H9 (cell line): ENCODE data around the gene SH3GL1. TPM values are rescaled to one million over a fixed set of nuclear protein-coding genes. Genes with fewer than 3 reads are reported as not detected.
A peak's percentile ranks its signal among the peaks of the same experiment; 100 is the strongest.

Source experiments
- DNase-seq: peaks from one replicate; pipeline ENCODE4 v3.0.0-alpha.2; 2017
- H2AFZ ChIP-seq: one replicate; pipeline ENCODE4 v1.6.1; 2013; ENCODE audit warnings: mild to moderate bottlenecking, low read length, control low read depth, moderate library complexity
- H2AK5ac ChIP-seq: 2 replicates; pipeline ENCODE4 v1.6.1; 2013; ENCODE audit warnings: low read length, control low read depth, mixed read lengths; ENCODE audit not compliant: insufficient read length
- H2BK120ac ChIP-seq: one replicate; pipeline ENCODE4 v1.6.1; 2013; ENCODE audit warnings: low read depth, mild to moderate bottlenecking, low read length, control low read depth, inconsistent platforms; ENCODE audit not compliant: poor library complexity, severe bottlenecking
- H2BK12ac ChIP-seq: 2 replicates; pipeline ENCODE4 v1.6.1; 2013; ENCODE audit warnings: low read length, control low read depth, mixed read lengths, low read depth; ENCODE audit not compliant: insufficient read length
- H2BK15ac ChIP-seq: 2 replicates; pipeline ENCODE4 v1.6.1; 2013; ENCODE audit warnings: low read depth, low read length, control low read depth
- H2BK20ac ChIP-seq: one replicate; pipeline ENCODE4 v1.6.1; 2013; ENCODE audit warnings: low read depth, mild to moderate bottlenecking, low read length, control low read depth, inconsistent platforms; ENCODE audit not compliant: poor library complexity, severe bottlenecking
- H2BK5ac ChIP-seq: 2 replicates; pipeline ENCODE4 v1.6.1; 2013; ENCODE audit warnings: low read length, control low read depth, mixed read lengths; ENCODE audit not compliant: insufficient read length
- H3K14ac ChIP-seq: 2 replicates; pipeline ENCODE4 v1.6.1; 2013; ENCODE audit warnings: low read length, control low read depth; ENCODE audit not compliant: insufficient read depth
- H3K18ac ChIP-seq: 2 replicates; pipeline ENCODE4 v1.6.1; 2013; ENCODE audit warnings: low read depth, mild to moderate bottlenecking, mixed read lengths, low read length, control low read depth; ENCODE audit not compliant: insufficient read length
- H3K23ac ChIP-seq: 2 replicates; pipeline ENCODE4 v1.6.1; 2013; ENCODE audit warnings: low read length, control low read depth, mixed read lengths, low read depth; ENCODE audit not compliant: insufficient read length
- H3K23me2 ChIP-seq: 2 replicates; pipeline ENCODE4 v1.6.1; 2013; ENCODE audit warnings: low read depth, mild to moderate bottlenecking, mixed read lengths, low read length, control low read depth; ENCODE audit not compliant: insufficient read length, poor library complexity, severe bottlenecking
- H3K27ac ChIP-seq: 2 replicates; pipeline ENCODE4 v1.5.1; 2013; ENCODE audit warnings: low read length, control low read depth, mixed read lengths, low read depth; ENCODE audit not compliant: insufficient read length
- H3K27me3 ChIP-seq: 2 replicates; pipeline ENCODE4 v1.6.1; 2013; ENCODE audit warnings: low read length, control low read depth, inconsistent platforms; ENCODE audit not compliant: insufficient read depth
- H3K4ac ChIP-seq: 2 replicates; pipeline ENCODE4 v1.6.1; 2013; ENCODE audit warnings: low read depth, mild to moderate bottlenecking, control low read depth, inconsistent platforms, low read length, moderate library complexity
- H3K4me1 ChIP-seq: 2 replicates; pipeline ENCODE4 v1.6.1; 2013; ENCODE audit warnings: low read length, control low read depth, inconsistent platforms; ENCODE audit not compliant: insufficient read depth
- H3K4me2 ChIP-seq: 2 replicates; pipeline ENCODE4 v1.6.1; 2013; ENCODE audit warnings: low read length, control low read depth, mixed read lengths; ENCODE audit not compliant: insufficient read length, insufficient read depth
- H3K56ac ChIP-seq: 2 replicates; pipeline ENCODE4 v1.6.1; 2013; ENCODE audit warnings: low read depth, mild to moderate bottlenecking, mixed read lengths, low read length, control low read depth; ENCODE audit not compliant: insufficient read length
- H3K79me1 ChIP-seq: 2 replicates; pipeline ENCODE4 v1.6.1; 2013; ENCODE audit warnings: low read depth, mild to moderate bottlenecking, moderate library complexity, low read length, control low read depth, inconsistent platforms; ENCODE audit not compliant: insufficient read depth, poor library complexity, severe bottlenecking
- H3K79me2 ChIP-seq: 2 replicates; pipeline ENCODE4 v1.6.1; 2013; ENCODE audit warnings: low read length, control low read depth, inconsistent platforms; ENCODE audit not compliant: insufficient read depth
- H3K9ac ChIP-seq: 2 replicates; pipeline ENCODE4 v1.6.1; 2013; ENCODE audit warnings: low read length, control low read depth, mixed read lengths; ENCODE audit not compliant: insufficient read length; ENCODE audit errors: extremely low read depth
- H3K9me3 ChIP-seq: one replicate; pipeline ENCODE4 v1.6.1; 2013; ENCODE audit warnings: low read depth, low read length, inconsistent platforms; ENCODE audit not compliant: control insufficient read depth
- H3T11ph ChIP-seq: one replicate; pipeline ENCODE4 v1.6.1; 2013; ENCODE audit warnings: mild to moderate bottlenecking, low read length, control low read depth, inconsistent platforms
- H4K20me1 ChIP-seq: one replicate; pipeline ENCODE4 v1.6.1; 2013; ENCODE audit not compliant: control insufficient read depth, insufficient read length, insufficient read depth
- H4K5ac ChIP-seq: 2 replicates; pipeline ENCODE4 v1.6.1; 2013; ENCODE audit warnings: low read depth, mild to moderate bottlenecking, mixed read lengths, low read length, control low read depth; ENCODE audit not compliant: insufficient read length
- H4K8ac ChIP-seq: replicated peaks from 2 replicates; pipeline ENCODE4 v1.6.1; 2013; ENCODE audit warnings: low read length, control low read depth, mixed read lengths, low read depth; ENCODE audit not compliant: insufficient read length
- H4K91ac ChIP-seq: 2 replicates; pipeline ENCODE4 v1.6.1; 2013; ENCODE audit warnings: low read depth, mild to moderate bottlenecking, moderate library complexity, mixed read lengths, low read length, control low read depth; ENCODE audit not compliant: insufficient read length
- H3K27ac Mint-ChIP-seq, 3 experiments: 2 replicates in 2 of 3; 3 replicates in 1 of 3; pipeline ENCODE4 v1.8.0; 2020 to 2021; ENCODE audit warnings: mixed read lengths in 3 of 3, mild to moderate bottlenecking in 1 of 3, moderate library complexity in 1 of 3
- H3K27me3 Mint-ChIP-seq: 2 replicates; pipeline ENCODE4 v1.8.0; 2021; ENCODE audit warnings: low read depth, mild to moderate bottlenecking, moderate library complexity, mixed read lengths
- H3K36me3 Mint-ChIP-seq, 3 experiments: 2 replicates in 2 of 3; 3 replicates in 1 of 3; pipeline ENCODE4 v1.8.0; 2020 to 2021; ENCODE audit warnings: low read depth in 3 of 3, mixed read lengths in 3 of 3; ENCODE audit not compliant: insufficient read depth in 1 of 3
- H3K4me1 Mint-ChIP-seq, 2 experiments: 2 replicates each; pipeline ENCODE4 v1.8.0; 2020; ENCODE audit warnings: mixed read lengths in 2 of 2
- H3K4me3 Mint-ChIP-seq, 2 experiments: 2 replicates in 1 of 2; 3 replicates in 1 of 2; pipeline ENCODE4 v1.8.0; 2020 to 2021; ENCODE audit warnings: mild to moderate bottlenecking in 2 of 2, mixed read lengths in 2 of 2, moderate library complexity in 1 of 2
- H3K9me3 Mint-ChIP-seq, 2 experiments: 2 replicates in 1 of 2; 3 replicates in 1 of 2; pipeline ENCODE4 v1.8.0; 2020; ENCODE audit warnings: mild to moderate bottlenecking in 2 of 2, mixed read lengths in 2 of 2, moderate library complexity in 1 of 2
- CTCF ChIP-seq: fragments of 200-600 bp; sonication (generic); conservative IDR thresholded peaks from 3 replicates; pipeline ENCODE4 v1.8.0; 2021; ENCODE audit warnings: antibody characterized with exemption, mild to moderate bottlenecking
- WGBS: extraction: QIAGEN DNeasy Blood & Tissue Kit; methylation state at CpG from one replicate; pipeline ENCODE4 v1.1.7; 2013; ENCODE audit warnings: missing lambda C conversion rate, low lambda C conversion rate, mixed read lengths; ENCODE audit not compliant: insufficient read length; ENCODE audit errors: extremely low coverage; 5-methylcytosine and 5-hydroxymethylcytosine counted together
- total RNA-seq: library from RNA; stranded (reverse); gene quantifications from 2 replicates; pipeline ENCODE4 v1.2.1, GENCODE V29; 2021

SH3GL1 gene
- total RNA-seq, 1 experiment from 2014 or later, result 85.5 TPM

GRCh38 chr19:4360081-4360569, 40.2 kb downstream of the SH3GL1 start:
- no peak for TF ChIP-seq CTCF
- Histone ChIP-seq H4K91ac (no peak overlapping the region), H3K56ac (no peak overlapping the region), H2BK12ac (no peak overlapping the region), H2BK20ac (no peak overlapping the region), H4K20me1 (no peaks in the 10 kb centered on the region), H3K79me1 (no peaks in the 10 kb centered on the region), H2AK5ac (no peak overlapping the region), H3K4me1 (no peaks in the 10 kb centered on the region; the same call in 1 of the 2 replicates), H2BK15ac (no peak overlapping the region), H2AFZ (no peak overlapping the region), H3K23ac (no peak overlapping the region), H3K14ac (no peak overlapping the region), H4K8ac (no peak overlapping the region), H3K9ac (no peak overlapping the region), H3K23me2 (no peaks in the 10 kb centered on the region), H4K5ac (no peak overlapping the region), H3T11ph (no peak overlapping the region), H3K27me3 (no peaks in the 10 kb centered on the region), H2BK120ac (no peak overlapping the region), H3K4me2 (no peak overlapping the region), H3K4ac (no peak overlapping the region), H3K9me3 (no peaks in the 10 kb centered on the region), H2BK5ac (no peak overlapping the region), H3K79me2 (no peaks in the 10 kb centered on the region), H3K18ac (no peak overlapping the region), H3K27ac (no peak overlapping the region)
- WGBS, result no CpG with 5 or more reads among the region's 9 CpGs
- Mint-ChIP-seq H3K27ac (peak overlapping the region in 1 of 3 experiments; percentile 85; a peak in 2 of 7 replicates), H3K36me3 (peaks cover 1 to 36% (median 14%) of the 10 kb centered on the region in 3 experiments; a peak in 5 of 7 replicates), H3K4me3 (no peak overlapping the region; a peak in 1 of 5 replicates), H3K27me3 (peaks cover 4% of the 10 kb centered on the region), H3K4me1 (peaks cover 7 to 9% of the 10 kb centered on the region in 2 experiments; a peak in 3 of 4 replicates), H3K9me3 (no peaks in the 10 kb centered on the region; a peak in 1 of 5 replicates)
- DNase-seq, result no peak
